Mesenteric fat pad (tissue), 1 donor: Measurements from ENCODE around the gene KLK2. TPM values are rescaled to one million over a fixed set of nuclear protein-coding genes. Genes with fewer than 3 reads are reported as not detected.

Source experiments
- DNase-seq: peaks from one replicate; pipeline ENCODE4 v3.0.0-alpha.2; 2020; ENCODE audit warnings: low spot score
- long read RNA-seq: library from polyadenylated mRNA; unstranded; transcript quantifications from one replicate; pipeline ENCODE4 v2.0.0, GENCODE V29; 2020
- total RNA-seq: library from RNA; stranded (reverse); fragmentation: NEBNext Ultra II Directional; extraction: Animal tissue kit (Norgen Biotek cat#: 25700); gene quantifications from one replicate; pipeline ENCODE4 v1.2.1, GENCODE V29; 2021
- donor health status: DM: yes; HTN: yes; CAD: no.

The KLK2 gene
- total RNA-seq: not detected
- long read RNA-seq: 0 reads

DNA sequence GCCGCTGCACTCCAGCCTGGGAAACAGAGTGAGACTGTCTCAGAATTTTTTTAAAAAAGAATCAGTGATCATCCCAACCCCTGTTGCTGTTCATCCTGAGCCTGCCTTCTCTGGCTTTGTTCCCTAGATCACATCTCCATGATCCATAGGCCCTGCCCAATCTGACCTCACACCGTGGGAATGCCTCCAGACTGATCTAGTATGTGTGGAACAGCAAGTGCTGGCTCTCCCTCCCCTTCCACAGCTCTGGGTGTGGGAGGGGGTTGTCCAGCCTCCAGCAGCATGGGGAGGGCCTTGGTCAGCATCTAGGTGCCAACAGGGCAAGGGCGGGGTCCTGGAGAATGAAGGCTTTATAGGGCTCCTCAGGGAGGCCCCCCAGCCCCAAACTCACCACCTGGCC, at the start of gene KLK2:
TSS of gene KLK2 (plus strand) at position 384 of the 400 bp plus-strand sequence. CDS start 35 bp downstream, outside the sequence.
- no peak for DNase-seq

DNA sequence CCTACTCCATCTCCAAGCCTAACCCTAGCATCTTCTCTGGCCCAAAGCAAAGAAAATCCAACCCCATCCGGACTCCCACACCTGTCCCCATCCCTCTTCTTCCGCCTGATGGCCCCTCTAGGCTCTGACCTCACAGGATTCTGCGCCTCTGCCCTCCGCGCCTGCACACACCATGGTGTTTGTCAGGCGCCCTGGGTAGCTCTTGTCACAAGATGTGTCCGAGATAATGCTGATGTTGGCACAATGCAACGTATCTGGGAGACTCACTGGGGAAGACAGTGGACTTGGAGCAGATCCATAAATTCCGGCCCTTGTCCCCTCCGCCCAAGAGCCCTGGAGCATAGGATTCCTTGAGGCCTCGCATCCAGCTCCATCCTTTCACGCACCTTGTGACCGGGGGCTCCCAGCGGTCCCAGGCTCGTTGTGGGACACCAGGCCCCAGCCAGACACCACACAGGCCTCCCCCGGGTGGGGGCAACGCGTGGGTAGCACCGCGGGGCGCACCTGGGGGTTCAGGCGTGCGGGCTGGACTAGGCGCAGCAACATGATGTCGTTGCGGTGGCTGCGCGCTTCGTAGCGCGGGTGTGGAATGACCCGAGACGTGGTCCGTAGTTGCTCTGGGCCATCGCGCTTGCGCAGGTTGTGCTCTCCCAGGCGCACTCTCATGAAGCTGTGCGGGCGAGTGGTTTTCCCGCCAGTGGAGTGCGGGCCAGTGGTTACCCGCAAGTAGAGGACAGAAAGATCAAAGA, 46.6 kb upstream of the KLK2 start:
- no peak for DNase-seq

DNA sequence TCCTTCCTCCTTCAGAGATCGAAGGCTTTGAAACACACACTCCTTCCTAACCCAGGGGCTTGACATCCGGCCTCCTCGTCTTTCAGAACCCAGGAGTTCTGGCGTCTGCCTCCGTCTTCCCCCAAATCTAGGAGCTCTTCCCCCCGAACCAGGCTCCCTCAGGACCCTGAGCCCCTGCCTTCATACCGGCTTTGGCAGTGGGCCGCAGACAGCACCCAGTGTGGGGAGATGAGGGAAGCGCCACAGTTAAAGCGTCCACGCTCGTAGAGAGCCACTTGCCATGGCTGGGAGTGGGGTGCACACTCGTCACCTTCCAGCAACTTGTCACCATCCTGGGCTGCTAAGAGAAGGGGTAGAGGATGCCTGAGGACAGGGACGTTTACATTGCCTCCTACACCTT, 45.8 kb upstream of the KLK2 start:
- no peak for DNase-seq

DNA sequence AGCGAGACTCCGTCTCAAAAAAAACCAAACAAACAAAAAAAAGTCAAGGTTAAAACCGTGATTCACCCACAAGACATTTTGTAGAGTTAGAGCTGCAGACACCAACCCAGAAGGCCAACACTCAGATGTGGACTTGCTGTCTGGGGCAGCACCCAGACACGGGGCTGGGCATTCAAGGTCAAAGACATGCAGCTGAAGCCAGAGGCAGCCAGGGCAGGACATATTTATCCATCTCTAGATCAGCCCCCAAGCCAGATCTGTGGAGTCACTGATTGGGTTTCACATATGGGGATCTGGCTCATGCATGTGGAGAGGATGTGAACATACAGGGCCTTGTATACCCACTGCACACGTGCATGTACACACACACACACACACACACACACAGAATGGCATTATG, 43.4 kb upstream of the KLK2 start:
- DNase-seq: no peak

DNA sequence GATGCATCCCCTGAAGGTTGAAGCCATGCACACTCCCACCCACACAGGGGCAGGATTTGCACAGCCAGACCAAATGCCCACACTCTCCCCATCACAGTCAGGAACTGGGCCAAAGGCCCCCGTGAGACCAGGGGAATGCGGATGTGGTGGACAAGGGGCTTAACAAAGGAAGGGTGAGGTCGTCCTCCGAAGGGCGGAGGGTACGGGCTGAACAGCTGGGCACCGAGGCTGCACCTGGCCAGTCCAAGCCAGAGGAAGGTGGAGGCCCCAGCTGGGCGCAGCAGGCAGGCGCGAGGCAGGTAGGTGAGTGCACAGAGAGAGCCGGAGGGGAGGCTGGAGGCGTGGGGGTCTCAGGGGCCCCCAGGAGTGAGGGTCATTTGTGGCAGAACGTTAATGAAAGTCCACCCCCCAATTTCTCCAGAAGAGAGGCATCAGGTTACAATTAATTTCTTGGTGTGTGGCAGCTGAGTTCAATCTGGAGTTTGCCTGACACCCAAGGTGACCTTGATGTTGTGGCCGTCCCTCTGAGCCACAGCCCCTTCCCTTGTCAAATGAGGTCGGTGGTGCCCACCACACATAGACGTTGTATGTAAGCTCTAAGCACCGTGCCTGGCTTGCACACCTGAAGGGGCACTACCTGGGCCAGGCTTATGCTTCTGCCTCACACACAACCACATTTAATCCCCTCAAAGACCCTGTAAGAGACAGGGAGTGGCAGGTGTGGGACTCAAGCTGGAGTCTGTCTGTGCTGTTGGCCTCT, 42.8 kb upstream of the KLK2 start:
- no peak for DNase-seq

DNA sequence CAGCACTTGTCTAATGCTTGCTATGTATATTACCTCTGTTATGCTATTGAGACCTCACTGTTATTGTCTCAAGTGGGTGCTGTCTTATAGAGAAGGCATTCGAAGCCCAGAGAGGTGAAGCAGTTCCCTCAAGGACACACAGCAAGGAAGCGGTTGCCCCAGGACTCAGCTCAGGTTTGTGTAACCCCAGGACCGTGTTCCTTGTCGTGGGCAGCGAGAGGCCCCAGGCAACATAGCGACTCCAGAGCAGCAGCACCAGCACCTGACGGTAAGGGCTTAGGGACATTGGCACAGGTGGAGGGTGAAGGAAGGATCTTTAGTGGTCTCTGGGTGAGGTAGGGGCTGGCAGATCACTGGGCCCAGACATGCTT, 42.2 kb upstream of the KLK2 start:
- DNase-seq: no peak

DNA sequence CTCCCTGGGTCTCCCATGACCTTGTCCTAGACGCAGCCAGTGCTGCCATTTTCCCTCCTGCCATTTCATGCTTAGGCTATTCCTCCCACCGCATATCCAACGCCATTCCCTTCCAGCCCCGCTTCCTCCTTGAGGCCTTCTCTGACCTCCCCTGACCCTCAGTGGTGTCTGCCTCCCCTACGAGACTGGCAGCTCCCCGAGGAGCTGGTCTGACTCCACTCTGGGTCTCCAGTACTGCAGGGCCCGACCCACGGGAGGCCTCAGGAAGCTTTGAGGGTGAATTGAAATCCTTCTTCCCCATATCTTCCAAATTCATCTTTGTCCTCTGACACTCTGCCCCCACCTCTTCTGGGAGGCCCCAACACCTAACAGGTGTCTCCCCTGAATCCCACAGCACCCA, 40.6 kb upstream of the KLK2 start:
- no peak for DNase-seq

DNA sequence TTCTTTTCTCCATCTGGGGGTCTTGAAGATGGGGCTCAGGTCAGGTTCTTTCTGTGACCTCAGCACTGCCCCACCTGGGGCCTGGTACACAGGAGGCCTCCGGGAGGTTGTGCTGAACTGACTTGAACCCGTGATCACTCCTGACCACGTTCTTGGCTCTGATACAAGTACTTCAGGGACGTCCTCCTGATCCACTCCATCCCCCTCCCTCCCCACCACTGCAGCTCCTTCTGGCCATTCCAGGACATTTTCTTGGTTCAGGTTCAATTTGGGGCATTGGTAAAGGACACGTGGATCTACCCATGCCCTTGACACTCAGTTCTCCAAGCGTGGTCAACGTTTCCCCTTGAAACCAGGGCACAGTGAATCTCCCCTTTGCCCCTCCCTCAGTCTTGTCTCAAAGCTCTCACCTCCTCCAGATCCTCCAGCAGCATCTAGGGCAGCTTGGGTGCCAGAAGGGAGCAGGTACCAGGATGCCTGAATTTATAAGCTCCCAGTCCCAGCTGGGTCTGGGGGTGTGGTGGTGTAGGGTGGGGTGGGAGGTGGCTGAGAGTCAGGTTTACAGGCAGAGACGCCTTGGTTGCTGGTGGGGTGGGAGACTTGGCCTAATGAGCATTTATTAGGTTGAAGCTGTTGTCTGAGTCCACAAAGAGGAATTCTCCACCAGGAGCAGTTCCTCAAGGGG, 40.0 kb upstream of the KLK2 start, which contains the start of gene KLK15:
TSS of gene KLK15 (minus strand) at position 458 of the 685 bp plus-strand sequence. CDS start 2,082 bp downstream, outside the sequence.
- no peak for DNase-seq

DNA sequence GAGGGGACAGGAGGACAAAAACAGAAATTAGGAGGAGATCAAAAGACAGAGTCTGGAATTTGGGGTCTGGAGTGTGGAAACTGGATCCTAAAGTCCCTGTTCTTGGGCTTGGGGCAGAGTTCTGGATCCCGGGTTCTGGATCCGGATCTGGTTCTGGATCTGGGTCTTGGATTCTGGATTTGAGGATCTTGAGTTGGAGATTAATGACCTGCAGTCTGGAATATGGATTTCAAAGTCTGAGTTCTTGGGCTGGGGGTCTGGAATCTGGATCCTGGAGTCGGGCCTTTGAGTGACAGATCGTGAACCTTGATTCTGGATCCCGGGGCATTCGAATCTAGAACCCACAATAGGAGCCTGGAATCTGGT, 39.5 kb upstream of the KLK2 start:
- no peak for DNase-seq

DNA sequence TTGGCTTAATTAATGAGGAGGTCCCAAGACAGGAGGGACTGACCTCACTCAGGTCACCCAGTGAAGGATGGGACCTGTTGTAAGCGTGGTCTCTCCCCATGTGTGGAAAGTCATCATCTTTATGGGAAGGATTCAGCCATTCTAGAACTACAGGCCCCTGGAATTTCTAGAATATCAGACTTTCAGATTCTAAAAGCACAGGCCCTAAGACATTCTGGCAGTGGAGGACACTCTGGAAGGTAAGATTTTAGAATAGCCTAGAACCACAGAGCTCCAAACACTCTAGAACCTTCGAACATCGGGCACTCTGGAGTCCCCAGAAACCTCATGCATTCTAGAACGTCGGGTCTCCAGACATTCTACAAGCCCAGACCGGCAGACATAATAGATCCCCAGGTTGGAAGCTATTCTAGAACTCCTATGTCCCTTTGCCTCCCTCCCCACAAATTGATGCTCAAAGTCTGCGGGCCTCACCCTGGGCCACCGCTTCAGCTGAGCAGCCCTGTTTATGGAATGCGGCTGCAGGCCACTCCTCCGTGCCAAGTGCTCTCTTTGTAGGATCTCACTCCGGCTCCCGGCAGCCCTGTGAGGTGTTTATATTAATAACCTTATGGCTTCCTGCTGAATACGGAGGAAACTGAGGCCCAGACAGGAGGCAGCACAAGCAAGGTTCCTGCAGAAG, 38.0 kb upstream of the KLK2 start:
- DNase-seq: no peak

DNA sequence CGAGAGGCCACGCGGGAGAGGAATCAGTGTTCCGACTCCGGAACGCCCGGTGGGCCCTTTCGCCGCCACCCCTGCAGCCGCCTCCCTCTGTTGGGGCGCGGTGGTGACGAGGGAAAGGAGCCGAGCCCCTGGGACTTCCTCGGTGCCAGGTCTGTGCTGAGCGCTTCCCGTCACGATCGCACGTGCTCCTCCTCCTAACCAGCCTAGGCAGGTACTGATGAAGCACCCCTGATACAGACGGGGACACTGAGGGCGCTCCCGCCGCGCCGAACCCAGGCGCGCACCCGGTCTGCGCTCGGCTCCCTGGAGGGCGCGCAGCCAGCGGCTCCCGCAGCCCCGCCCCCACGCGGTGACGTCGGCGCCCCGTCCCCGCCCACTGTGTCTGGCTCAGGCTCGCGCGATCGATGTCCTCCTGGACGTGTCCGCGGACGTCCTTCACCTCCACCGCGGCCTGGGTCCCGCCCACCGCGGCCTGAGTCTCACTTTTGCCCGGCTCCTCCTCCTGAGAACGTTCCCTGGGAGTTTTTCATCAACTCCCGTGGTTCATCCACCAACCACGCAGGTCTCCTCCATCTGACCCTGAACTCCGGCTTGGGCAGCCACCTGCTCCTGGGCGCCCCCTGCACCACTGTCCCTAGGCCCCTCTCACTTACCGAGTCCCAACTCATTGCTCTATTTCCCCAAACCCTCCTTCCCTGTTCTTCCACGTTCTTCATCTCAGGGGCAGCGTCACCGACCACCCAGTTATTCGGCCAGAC, 37.3 kb upstream of the KLK2 start:
- DNase-seq: peak; percentile 91

DNA sequence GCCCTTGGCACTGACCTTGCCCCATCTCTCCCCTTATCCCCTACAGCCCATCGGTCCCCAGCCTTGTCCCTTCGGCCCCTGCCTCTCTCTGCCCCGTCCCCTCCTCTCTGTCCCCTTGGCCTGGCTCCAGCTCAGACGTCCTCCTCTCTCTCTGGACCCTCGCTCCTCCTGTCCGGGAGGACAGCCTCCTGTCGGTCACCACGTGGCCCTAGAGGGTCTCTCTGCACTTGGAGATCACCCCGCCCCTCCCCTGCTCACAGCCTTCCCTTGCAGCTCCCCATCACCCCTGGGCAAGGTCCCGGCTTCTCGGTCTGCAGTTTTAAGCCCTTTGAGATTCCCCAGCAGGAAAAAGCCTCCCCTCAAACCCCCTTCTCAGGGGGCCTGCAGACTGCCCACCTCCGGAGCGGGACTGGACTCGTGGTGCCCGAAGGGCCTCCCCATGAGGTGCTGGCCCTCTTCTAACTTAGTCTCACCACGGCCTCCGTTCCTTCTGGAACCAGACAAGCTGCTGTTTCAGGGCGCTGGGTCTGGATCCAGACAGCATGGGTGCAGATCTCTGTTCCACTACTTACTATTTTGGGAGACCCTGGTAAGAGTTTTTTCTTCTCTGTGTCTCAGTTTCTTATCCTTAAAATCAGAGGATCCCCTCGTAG, 36.6 kb upstream of the KLK2 start:
- DNase-seq: no peak

DNA sequence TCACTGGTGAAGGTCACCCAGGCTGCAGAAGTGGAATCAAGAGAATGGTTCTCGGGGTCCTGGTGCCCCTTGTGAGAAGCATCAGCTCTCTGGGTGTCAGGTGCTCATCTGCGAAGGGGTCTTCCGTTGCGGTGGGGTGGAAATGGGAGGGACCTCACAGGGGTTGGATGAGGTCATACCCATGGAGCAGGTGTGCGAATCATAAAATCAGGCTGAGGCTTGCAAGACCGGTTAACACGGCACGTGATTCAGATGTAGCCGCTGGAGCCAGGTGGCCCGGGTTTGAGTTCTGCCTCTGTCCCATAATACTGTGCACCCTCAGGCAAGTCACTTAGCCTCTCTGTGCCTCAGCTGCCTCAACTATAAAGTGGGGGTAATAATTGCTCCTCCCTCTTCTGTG, 35.9 kb upstream of the KLK2 start:
- no peak for DNase-seq

DNA sequence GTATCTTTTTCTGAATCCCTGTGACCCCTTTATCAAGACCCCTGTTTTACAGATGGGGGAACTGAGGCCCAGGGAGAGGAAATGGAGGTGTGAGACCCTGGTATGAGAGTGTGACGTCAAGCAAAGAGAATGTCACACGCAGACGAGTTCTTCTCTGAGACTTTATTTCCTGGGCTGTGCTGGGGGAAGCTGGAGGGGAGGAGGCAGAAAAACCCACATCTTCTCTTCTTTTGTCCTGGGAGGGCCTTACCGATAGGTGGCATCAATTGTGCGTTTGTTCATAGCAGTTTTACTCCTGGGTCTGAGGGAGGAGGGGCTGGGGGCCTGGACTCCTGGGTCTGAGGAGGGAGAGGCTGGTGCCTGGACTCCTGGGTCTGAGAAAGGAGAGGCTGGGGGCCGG, 35.0 kb upstream of the KLK2 start:
- no peak for DNase-seq

DNA sequence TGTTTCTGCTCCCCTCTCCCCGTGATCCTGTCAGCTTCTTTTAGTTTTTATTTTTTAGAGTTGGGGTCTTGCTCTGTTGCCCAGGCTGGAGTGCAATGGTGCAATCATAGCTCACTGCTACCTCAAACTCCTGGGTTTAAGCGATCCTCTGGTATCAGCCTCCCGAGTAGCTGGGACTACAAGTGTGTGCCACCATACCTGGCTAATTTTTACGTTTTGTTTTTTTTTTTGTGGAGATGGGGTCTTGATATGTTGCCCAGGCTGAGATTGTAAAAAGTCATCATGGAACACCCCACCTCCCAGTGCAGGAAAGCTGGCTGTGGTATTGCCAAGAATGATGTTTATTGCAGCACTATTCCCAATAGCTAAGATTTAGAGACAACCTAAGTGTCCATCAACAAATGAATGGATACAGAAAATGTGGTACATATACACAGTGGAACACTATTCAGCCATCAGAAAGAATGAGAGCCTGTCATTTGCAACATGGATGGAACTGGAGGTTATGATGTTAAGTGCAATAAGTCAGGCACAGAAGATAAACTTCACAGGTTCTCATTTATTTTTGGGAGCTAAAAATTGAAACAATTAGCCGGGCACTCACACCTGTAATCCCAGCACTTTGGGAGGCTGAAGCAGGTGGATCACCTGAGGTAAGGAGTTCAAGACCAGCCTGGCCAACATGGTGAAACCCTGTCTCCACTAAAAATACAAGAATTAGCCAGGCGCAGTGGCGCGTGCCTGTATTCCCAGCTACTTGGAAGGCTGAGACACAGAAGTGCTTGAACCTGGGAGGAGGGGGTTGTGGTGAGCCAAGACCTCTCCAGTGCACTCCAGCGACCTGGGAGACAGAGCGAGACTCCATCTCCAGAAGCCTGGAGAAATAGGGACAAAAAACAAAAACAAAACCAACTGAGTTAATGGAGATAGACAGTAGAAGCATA, 33.3 kb upstream of the KLK2 start:
- no peak for DNase-seq

DNA sequence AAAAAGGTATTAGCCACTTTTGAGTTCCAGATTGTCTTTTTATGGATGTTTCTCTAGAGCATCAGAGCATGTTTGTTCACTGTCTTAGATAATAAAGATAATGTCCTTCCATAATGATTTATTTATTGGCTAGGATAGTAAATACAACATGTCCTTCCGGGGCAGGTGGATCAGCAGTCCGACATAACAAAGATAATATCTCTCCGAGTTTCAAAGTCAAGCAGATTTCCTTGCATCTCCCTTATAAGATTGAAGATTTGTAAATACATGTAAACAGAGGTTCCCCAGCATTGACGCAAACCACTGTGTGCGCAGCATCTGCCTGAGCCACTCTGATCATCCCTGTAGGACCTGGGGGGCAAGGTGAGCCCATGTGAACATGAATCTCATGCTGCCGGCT, 31.1 kb upstream of the KLK2 start:
- no peak for DNase-seq

DNA sequence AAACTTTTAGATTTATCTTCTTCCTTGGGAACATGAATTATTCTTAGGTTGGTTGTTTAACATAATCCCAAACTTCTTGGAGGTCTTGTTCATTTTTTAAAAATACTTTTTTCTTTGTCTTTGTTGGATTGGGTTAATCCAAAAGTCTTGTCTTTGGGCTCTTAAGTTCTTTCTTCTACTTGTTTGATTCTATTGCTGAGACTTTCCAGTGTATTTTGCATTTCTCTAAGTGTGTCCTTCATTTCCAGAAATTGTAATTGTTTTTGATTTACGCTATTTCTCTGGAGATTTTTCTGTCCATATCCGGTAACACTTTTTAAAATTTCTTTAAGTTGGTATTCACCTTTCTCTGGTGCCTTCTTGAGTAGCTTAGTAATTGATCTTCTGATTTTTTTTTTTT, 30.0 kb upstream of the KLK2 start:
- DNase-seq: no peak

DNA sequence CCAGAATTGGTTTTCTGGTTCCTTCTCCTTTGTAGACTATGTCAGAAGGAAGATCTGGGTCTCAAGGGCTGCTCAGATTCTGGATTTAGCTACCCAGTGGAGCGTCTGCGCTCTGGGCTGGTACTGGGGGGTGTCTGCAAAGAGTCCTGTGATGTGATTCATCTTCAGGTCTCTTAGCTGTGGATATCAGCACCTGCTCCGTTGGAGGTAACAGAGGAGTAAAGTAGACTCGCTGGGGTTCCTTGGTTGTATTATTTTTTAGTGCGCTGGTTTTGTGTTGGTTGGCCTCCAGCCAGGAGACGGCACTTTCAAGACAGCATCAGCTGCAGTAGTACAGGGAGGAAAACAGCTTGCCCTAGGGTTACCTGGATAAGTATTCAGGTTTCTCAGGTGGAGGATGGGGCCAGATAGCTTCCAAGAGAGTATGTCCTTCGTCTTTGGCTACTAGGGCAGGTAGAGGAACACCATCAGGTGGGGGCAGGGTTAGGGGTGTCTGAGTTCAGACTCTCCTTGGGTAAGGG, 29.5 kb upstream of the KLK2 start:
- no peak for DNase-seq
